ENCODE data around the gene ITGAX. TPM values are rescaled to one million over a fixed set of nuclear protein-coding genes. Genes with fewer than 3 reads are reported as not detected.

Gene ITGAX
- total RNA-seq, 1 experiment from 2014 or later = not detected

DNA sequence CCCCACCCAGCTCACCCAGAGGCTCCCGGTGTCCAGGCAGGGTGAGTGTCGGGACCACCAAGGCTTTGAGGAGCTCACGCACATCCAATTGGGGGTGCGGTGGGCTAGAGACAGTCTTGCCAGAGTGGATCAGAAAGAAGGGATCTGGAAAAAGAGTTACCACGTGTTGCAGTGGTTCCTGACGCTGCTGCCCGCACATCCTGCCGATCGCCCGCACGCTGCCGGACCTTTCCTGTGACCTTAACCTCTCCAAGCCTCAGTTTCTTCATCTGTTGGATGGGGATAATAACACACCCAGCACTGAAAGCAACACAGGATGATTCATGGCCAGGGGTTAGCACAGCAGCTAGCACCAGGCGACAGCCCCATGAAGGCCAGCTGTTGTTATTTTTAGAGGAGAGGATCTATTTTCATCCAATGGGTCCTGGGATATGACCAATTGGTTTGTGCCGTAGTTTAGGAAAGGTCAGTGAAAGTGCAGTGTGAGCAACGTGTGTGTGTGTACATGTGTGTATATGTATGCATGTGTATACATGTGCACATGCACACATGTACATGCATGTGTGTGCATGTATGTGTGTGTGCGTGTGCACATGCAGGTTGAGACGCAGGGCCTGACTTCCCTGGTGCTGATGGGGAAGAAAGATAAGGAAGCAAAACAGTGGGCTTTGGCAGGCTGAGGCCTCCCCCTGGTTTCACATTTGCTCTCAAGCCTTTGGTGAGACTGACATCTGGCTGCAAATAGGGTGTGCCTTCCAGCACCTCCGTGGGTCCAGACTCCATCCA, 2.5 kb downstream of the ITGAX start:
- Histone ChIP-seq H3K36me3 (no peaks in the 10 kb centered on the region), H3K4me3 (no peak overlapping the region), H3K9me3 (replicated peaks) (no peaks in the 10 kb centered on the region), H3K4me1 (peaks cover 3% of the 10 kb centered on the region; the same call in 1 of the 2 replicates), H3K27ac (no peak overlapping the region), H3K27me3 (no peaks in the 10 kb centered on the region)
- peak; percentile 25 to 49 for DNase-seq

DNA sequence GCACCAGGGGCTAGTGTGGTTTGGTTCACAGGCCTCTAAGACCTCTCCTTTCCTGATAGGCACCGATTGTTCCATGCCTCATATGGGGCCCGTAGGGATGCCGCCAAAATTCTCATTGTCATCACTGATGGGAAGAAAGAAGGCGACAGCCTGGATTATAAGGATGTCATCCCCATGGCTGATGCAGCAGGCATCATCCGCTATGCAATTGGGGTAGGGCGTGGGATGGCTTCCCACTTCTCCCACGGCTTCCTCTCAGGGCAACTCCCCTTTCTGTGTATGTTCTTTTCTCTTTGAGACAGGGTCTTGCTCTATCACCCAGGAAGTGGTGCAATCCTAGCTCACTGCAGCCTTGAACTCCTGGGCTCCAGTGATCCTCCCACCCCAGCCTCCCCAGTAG, 5.3 kb downstream of the ITGAX start:
- H3K9me3 ChIP-seq (replicated peaks) = no peaks in the 10 kb centered on the region
- no peak overlapping the region for H3K27ac ChIP-seq
- peaks cover 3% of the 10 kb centered on the region; the same call in 1 of the 2 replicates for H3K4me1 ChIP-seq
- no peaks in the 10 kb centered on the region for H3K27me3 ChIP-seq
- no peak for DNase-seq
- H3K36me3 ChIP-seq = no peaks in the 10 kb centered on the region
- H3K4me3 ChIP-seq = no peak overlapping the region

DNA sequence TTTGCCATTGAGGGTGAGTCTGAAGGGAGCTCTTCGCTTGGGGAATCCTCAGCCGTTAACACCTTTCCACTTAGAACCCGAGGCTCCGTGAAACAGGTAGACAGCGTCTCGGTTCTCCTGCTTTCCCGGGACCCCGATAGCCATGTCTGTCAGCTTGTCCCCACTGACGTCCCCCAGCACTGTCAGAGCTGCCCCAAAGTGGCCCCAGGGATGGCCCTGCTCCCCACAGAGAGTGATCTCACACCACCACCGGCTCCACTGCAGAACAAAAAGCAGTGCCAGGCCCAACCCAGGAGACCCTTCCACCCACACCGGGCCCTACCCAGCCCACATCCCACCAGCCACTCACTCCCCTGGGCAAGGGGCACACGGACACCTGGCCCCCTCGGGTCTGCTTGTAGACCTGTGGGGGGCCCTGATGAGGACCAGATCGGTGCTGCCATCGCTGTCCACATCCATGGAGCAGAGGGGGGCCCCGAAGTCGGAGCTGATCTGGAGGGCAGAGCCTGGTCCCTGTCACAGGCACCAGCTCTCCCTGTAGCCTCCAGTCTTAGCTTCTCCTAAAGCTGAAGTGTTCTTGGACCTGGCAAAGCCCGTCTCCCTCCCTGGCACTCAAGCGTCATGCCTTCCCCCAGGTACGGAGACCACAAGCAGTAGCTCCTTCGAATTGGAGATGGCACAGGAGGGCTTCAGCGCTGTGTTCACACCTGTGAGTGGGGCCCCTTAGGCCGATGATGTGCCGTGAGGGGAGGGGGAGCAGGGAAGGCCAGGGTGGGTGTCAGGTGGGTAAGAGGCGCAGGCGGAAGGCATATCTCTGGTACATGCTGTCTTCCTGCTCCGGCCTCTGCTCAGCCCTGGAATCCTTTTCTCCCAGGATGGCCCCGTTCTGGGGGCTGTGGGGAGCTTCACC, 6.5 kb downstream of the ITGAX start:
- no peak for DNase-seq

DNA sequence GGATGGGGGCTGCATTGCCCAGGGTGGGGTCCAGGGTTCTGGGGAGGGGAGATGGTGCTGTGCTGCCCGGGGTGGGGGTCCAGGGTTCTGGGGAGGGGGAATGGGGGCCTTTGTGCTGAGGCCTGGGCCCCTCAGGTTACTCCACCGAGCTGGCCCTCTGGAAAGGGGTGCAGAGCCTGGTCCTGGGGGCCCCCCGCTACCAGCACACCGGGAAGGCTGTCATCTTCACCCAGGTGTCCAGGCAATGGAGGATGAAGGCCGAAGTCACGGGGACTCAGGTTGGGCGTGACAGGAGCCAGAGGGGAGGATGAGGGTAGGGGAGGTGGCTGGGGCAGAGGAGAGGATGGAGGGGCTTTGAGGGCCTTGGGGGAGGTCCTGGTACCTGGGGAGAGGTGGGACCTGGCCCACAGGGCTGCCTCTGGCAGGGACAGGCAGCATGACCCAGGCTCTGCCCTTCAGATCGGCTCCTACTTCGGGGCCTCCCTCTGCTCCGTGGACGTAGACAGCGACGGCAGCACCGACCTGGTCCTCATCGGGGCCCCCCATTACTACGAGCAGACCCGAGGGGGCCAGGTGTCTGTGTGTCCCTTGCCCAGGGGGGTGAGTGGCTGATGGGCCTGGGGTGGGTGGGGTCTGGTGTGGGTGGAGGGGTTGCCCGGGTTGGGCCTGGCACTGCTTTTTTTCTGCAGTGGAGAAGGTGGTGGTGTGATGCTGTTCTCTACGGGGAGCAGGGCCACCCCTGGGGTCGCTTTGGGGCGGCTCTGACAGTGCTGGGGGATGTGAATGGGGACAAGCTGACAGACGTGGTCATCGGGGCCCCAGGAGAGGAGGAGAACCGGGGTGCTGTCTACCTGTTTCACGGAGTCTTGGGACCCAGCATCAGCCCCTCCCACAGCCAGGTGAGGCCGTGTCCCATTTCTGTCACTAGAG, 7.8 kb downstream of the ITGAX start:
- Histone ChIP-seq H3K4me1 (peaks cover under 1% of the 10 kb centered on the region; the same call in 1 of the 2 replicates), H3K4me3 (no peak overlapping the region), H3K9me3 (replicated peaks) (no peaks in the 10 kb centered on the region), H3K27me3 (no peaks in the 10 kb centered on the region), H3K27ac (no peak overlapping the region), H3K36me3 (no peaks in the 10 kb centered on the region)
- no peak for DNase-seq

More for the DNA sequence above, 6.5 kb downstream of the ITGAX start:
- H3K9me3 ChIP-seq (replicated peaks) = no peaks in the 10 kb centered on the region
- H3K36me3 ChIP-seq = no peaks in the 10 kb centered on the region
- peaks cover 3% of the 10 kb centered on the region; the same call in 1 of the 2 replicates for H3K4me1 ChIP-seq
- H3K27me3 ChIP-seq = no peaks in the 10 kb centered on the region
- no peak overlapping the region for H3K4me3 ChIP-seq
- H3K27ac ChIP-seq = no peak overlapping the region

DNA sequence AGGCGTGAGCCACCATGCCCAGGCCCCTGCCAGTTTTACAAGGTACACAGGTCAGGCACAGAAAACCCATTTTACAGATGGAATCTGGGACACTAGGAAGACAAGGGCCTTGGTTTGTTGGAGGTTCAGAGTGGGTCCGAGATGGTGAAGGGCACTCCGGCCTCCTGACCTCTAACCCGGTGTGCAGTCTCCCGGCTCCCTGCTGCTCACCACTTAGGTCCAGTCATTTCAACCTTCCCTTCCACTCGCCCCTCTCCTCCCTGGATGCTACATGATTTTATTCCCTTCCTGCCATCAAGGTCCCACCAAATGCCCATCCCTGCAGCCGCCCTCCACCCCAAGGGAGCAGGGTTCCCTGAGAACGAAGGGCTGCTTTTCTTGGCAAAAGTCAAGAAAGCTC, 8.7 kb downstream of the ITGAX start:
- Histone ChIP-seq H3K27ac (no peak overlapping the region), H3K27me3 (no peaks in the 10 kb centered on the region), H3K4me1 (no peaks in the 10 kb centered on the region), H3K9me3 (replicated peaks) (no peaks in the 10 kb centered on the region), H3K4me3 (no peak overlapping the region), H3K36me3 (no peaks in the 10 kb centered on the region)
- no peak for DNase-seq

DNA sequence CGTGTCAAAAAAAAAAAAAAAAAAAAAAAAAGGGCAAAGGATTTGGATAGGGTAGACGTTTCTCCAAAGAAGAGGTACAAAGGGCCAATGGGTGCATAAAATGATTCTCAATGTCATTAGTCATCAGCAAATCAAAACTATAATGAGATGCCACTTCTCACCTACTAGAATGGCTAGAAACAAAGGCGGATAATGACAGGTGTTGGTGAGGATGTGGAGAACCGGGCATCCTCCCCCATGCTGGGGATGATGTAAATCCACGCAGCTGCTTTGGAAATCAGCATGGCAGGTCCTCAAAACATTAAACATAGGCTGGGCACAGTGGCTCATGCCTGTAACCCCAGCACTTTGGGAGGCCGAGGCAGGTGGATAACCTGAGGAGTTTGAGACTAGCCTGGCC, 9.4 kb downstream of the ITGAX start:
- Histone ChIP-seq H3K9me3 (replicated peaks) (no peaks in the 10 kb centered on the region), H3K4me1 (no peaks in the 10 kb centered on the region), H3K27ac (no peak overlapping the region), H3K36me3 (no peaks in the 10 kb centered on the region), H3K27me3 (no peaks in the 10 kb centered on the region), H3K4me3 (no peak overlapping the region)
- DNase-seq = peak in 1 of 2 experiments; percentile 22

DNA sequence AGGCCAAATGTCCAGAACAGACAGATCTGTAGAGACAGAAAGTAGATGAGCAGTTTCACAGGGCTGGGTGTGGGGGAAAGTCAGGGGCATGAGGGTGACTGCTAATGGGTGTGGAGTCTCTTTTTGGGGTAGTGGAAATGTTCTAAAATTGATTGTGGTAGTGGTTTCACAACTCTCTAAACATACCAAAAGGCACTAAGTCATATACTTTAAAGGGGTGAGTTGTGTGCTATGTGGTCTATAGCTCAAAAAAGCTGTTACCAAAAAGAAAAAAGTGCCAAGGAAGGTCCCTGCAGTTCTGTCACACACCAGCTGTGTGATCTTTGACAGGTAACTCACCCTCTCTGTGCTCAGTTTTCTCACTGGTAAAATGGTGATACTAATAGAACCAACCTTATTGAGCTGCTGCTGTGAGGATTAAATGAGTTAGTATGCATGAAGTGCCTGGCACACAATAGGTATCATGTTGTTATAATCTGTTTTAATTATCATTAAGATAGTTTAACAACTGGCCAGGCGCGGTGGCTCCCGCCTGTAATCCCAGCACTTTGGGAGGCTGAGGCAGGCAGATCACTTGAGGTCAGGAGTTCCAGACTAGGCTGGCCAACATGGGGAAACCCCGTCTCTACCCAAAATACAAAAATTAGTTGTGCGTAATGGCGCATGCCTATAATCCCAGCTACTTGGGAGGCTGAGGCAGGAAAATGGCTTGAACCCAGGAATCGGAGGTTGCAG, 10.3 kb downstream of the ITGAX start:
- DNase-seq = no peak
- no peak overlapping the region for H3K27ac ChIP-seq
- H3K4me3 ChIP-seq = no peak overlapping the region
- H3K9me3 ChIP-seq (replicated peaks) = no peaks in the 10 kb centered on the region
- H3K4me1 ChIP-seq = no peaks in the 10 kb centered on the region
- no peaks in the 10 kb centered on the region for H3K27me3 ChIP-seq
- no peaks in the 10 kb centered on the region for H3K36me3 ChIP-seq

DNA sequence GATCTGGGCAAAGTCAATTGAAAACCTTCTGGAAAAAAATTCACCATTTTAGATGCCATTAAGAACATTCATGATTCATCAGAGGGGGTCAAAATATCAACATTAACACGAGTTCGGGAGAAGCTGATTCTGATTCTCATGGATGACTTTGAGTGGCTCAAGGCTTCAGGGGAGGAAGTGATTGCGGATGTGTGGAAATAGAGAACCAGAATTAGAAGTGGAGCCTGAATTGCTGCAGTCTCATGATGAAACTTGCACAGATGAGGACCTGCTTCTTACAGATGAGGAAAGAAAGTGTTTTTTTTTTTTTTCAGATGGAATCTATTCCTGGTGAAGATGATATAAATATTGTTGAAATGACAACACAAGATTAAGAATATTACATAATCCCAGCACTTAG, 12.9 kb downstream of the ITGAX start:
- Histone ChIP-seq H3K4me3 (no peak overlapping the region), H3K4me1 (no peaks in the 10 kb centered on the region), H3K27me3 (no peaks in the 10 kb centered on the region)

DNA sequence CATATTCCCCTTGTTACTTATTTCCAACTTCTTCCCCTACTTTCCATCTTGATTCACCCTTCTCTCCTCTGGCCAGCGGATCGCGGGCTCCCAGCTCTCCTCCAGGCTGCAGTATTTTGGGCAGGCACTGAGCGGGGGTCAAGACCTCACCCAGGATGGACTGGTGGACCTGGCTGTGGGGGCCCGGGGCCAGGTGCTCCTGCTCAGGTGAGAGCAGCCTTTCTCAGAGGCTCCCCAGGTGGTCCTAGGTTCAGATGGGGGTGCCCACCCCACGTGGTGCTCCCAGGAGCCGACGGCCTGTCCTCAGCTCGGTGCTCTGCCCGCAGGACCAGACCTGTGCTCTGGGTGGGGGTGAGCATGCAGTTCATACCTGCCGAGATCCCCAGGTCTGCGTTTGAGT, 16.0 kb downstream of the ITGAX start:
- DNase-seq = no peak
- no peaks in the 10 kb centered on the region for H3K9me3 ChIP-seq (replicated peaks)
- H3K27me3 ChIP-seq = no peaks in the 10 kb centered on the region

More for the DNA sequence above, 12.9 kb downstream of the ITGAX start:
- Histone ChIP-seq H3K9me3 (replicated peaks) (no peaks in the 10 kb centered on the region), H3K27ac (no peak overlapping the region), H3K36me3 (no peaks in the 10 kb centered on the region)
- DNase-seq = no peak

DNA sequence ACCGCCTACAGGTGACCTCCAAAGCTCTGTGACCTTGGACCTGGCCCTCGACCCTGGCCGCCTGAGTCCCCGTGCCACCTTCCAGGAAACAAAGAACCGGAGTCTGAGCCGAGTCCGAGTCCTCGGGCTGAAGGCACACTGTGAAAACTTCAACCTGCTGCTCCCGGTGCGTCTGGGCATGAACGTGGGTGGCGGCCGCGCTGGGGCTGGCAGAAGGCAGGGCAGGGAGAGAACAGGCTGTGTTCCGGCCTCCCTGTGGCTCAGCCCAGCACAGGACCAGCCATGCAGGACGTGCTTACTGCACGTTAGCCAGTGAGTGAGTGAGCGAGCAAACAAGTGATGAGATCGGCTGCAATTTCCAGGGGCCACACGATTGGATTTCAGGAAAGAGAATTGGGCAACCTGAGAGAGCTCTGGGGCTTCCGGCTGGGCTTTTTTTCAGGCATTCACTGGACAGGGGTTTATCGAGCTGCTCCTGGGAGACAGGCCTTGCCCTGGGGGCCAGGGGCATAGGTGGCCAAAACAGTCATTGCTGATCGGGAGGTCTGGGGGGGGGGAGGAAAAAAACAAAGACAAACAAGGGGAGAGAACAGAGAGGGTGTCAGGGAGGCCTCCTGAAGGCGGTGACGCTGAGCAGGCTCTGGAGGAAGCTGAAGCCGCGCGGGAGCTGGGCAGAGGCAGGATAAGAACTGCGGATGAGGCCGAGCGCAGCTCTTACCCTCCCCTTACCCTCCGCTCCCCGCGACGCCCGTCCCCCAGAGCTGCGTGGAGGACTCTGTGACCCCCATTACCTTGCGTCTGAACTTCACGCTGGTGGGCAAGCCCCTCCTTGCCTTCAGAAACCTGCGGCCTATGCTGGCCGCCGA, 16.9 kb downstream of the ITGAX start:
- Histone ChIP-seq H3K27me3 (no peaks in the 10 kb centered on the region), H3K4me1 (no peaks in the 10 kb centered on the region), H3K9me3 (replicated peaks) (no peaks in the 10 kb centered on the region), H3K27ac (no peak overlapping the region), H3K4me3 (no peak overlapping the region), H3K36me3 (no peaks in the 10 kb centered on the region)
- no peak for DNase-seq

More for the DNA sequence above, 16.0 kb downstream of the ITGAX start:
- Histone ChIP-seq H3K4me3 (no peak overlapping the region), H3K27ac (no peak overlapping the region), H3K4me1 (no peaks in the 10 kb centered on the region), H3K36me3 (no peaks in the 10 kb centered on the region)

DNA sequence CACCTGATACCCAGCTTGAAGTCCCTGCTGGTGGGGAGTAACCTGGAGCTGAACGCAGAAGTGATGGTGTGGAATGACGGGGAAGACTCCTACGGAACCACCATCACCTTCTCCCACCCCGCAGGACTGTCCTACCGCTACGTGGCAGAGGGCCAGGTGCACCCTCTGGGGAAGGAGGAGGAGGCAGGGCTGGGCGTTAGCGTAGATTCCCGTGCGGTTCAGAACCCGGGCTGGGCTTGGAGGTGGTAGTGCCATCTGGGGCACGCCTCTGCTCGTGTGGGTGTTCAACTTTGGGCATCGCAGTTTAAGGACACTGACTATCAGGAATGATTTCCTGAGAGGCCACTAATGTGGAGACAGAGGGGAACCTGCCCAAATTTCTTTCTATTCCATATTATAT, 18.3 kb downstream of the ITGAX start:
- no peaks in the 10 kb centered on the region for H3K27me3 ChIP-seq
- no peak overlapping the region for H3K27ac ChIP-seq

DNA sequence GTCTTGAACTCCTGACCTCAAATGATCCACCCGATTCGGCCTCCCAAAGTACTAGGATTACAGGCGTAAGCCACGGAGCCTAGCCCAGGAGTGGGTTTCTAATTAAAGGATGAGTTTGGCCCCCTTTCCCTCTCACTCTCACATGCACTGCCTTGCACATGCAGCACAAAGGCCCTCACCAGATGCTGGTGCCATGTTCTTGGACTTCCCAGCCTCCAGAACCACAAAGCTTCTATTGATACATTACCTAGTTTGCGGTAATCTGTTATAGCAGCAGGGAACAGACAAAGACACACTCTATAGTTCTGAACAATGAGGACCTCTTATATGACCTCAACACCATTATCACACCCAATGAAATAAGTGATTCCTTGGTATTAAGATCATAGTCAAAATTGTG, 20.3 kb downstream of the ITGAX start:
- H3K4me1 ChIP-seq = no peaks in the 10 kb centered on the region
- H3K36me3 ChIP-seq = no peaks in the 10 kb centered on the region
- H3K4me3 ChIP-seq = no peak overlapping the region
- DNase-seq = no peak
- H3K27me3 ChIP-seq = no peaks in the 10 kb centered on the region
- no peak overlapping the region for H3K27ac ChIP-seq
- H3K9me3 ChIP-seq (replicated peaks) = no peaks in the 10 kb centered on the region

More for the DNA sequence above, 18.3 kb downstream of the ITGAX start:
- Histone ChIP-seq H3K4me3 (no peak overlapping the region), H3K4me1 (no peaks in the 10 kb centered on the region), H3K36me3 (no peaks in the 10 kb centered on the region), H3K9me3 (replicated peaks) (no peaks in the 10 kb centered on the region)
- DNase-seq = no peak

DNA sequence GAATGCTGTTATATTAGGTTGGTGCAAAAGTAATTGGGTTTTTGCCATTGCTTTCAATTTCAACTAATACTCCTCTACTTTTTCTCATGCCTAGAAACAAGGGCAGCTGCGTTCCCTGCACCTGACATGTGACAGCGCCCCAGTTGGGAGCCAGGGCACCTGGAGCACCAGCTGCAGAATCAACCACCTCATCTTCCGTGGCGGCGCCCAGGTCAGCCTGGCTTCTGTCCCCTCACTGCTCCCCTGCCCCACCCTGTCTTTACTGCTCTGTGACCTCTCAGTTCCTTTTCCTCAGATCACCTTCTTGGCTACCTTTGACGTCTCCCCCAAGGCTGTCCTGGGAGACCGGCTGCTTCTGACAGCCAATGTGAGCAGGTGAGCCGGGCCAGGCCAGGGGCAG, 21.7 kb downstream of the ITGAX start:
- Histone ChIP-seq H3K4me1 (no peaks in the 10 kb centered on the region), H3K27me3 (no peaks in the 10 kb centered on the region), H3K36me3 (no peaks in the 10 kb centered on the region), H3K27ac (no peak overlapping the region), H3K4me3 (no peak overlapping the region), H3K9me3 (replicated peaks) (no peaks in the 10 kb centered on the region)
- DNase-seq = no peak

Measured in SJCRH30 (cell line).